IgD-negative memory B cell (primary cell): Measurements from ENCODE around the gene KIAA1191. TPM values are rescaled to one million over a fixed set of nuclear protein-coding genes. Genes with fewer than 3 reads are reported as not detected.

Experiments
- H3K27ac Mint-ChIP-seq, 3 donors: one replicate each; pipeline ENCODE4 v1.8.0; 2020 to 2022; ENCODE audit warnings: mild to moderate bottlenecking in 3 of 3, mixed read lengths in 3 of 3, moderate library complexity in 1 of 3
- H3K27me3 Mint-ChIP-seq: one replicate; pipeline ENCODE4 v1.8.0; 2021; ENCODE audit warnings: mixed read lengths
- H3K36me3 Mint-ChIP-seq: one replicate; pipeline ENCODE4 v1.8.0; 2020; ENCODE audit warnings: mild to moderate bottlenecking, mixed read lengths
- H3K4me1 Mint-ChIP-seq, 3 donors: one replicate each; pipeline ENCODE4 v1.8.0; 2020 to 2022; ENCODE audit warnings: mixed read lengths in 3 of 3, mild to moderate bottlenecking in 1 of 3
- H3K4me3 Mint-ChIP-seq, 4 donors: one replicate each; pipeline ENCODE4 v1.8.0; 2020 to 2022; ENCODE audit warnings: mild to moderate bottlenecking in 4 of 4, mixed read lengths in 4 of 4, moderate library complexity in 3 of 4
- H3K9me3 Mint-ChIP-seq, 3 donors: one replicate each; pipeline ENCODE4 v1.8.0; 2020 to 2021; ENCODE audit warnings: mixed read lengths in 3 of 3, mild to moderate bottlenecking in 1 of 3
- polyA plus RNA-seq: library from polyadenylated mRNA; unstranded; fragments of 300-500 nt; fragmentation: Illumina TruSeq; gene quantifications from one replicate; pipeline ENCODE4 v1.2.3, GENCODE V29; 2021

Gene KIAA1191
- polyA plus RNA-seq, 1 donor from 2014 or later = 45.2 TPM

DNA sequence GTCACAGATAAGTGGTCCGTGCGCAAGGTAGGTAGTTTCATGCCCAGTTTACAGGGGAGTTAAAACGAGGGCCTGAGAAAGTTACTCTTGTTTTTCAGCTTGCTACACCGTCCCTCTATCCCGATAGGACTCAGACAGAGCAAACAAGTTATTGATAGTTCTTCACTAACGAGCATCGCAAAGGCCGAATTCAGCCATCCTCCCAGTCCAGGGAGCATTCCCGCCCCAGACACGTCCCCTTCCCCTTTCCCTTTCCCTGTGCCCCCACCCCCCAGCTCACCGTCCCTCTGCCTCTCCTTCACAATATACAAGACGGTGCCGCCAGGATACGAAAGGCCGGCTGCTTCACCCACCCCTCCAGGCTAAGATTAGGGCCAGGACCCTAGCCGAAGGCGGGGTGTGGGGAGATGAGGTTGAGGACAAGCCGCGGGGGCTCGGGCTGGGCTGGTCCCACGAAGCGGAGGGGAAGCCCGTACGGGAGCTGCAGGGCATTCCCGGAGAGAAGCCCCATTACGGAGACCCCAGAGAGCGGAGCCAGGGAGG lies 599 bp downstream of the KIAA1191 start:
- Mint-ChIP-seq H3K36me3 (no peaks in the 10 kb centered on the region), H3K4me1 (peaks cover 12 to 31% (median 28%) of the 10 kb centered on the region in 3 donors), H3K27me3 (no peaks in the 10 kb centered on the region), H3K9me3 (no peaks in the 10 kb centered on the region), H3K27ac (peak overlapping the region; percentile 83 to 97 (median 97)), H3K4me3 (peak overlapping the region; percentile 91 to 99 (median 99))

DNA sequence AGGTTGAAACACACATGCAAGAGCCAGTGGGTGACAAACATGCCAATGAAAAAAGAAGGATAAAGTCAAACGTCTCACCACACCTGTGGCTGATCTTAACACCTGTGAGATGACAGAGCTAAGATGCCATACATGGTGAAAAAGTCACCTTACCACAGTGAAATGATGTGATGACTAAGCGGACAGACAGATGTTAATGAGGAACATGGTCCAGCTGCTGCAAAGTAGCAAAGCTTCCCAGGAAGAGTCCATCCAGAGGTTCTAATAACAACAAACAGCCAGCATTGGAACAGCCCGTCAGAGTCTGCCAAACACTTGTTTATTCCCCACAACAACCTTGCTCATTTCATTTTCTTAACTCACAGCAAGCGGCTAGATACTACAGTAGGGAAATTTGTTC lies 1.9 kb downstream of the KIAA1191 start:
- no peaks in the 10 kb centered on the region for H3K36me3 Mint-ChIP-seq
- peaks cover 12 to 35% (median 28%) of the 10 kb centered on the region in 3 donors for H3K4me1 Mint-ChIP-seq
- peak overlapping the region in 1 of 3 donors; percentile 63 for H3K27ac Mint-ChIP-seq
- H3K27me3 Mint-ChIP-seq = no peaks in the 10 kb centered on the region
- H3K4me3 Mint-ChIP-seq = peak overlapping the region; percentile 71 to 94 (median 84)
- H3K9me3 Mint-ChIP-seq = no peaks in the 10 kb centered on the region

DNA sequence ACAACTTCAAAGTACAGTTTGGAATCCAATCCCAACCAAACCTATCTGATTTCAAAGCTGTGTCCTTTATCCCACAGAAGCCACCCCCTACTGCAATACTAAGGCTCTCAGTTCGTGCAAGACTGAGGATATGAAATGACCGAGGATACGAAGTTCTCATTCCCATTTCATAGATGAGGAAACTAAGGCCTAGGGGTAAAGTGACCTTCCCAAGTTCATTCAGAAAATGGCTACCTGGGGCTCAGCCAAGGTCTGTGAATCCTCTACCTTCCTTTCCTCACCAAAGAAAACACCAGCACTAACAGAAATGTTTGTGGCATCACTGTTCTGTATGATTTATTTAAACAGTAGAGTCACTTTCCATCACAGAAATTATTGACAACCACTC lies 5.4 kb downstream of the KIAA1191 start:
- no peaks in the 10 kb centered on the region for H3K36me3 Mint-ChIP-seq
- no peak overlapping the region for H3K27ac Mint-ChIP-seq
- peaks cover 7 to 29% (median 26%) of the 10 kb centered on the region in 3 donors for H3K4me1 Mint-ChIP-seq
- no peaks in the 10 kb centered on the region for H3K27me3 Mint-ChIP-seq
- no peaks in the 10 kb centered on the region for H3K9me3 Mint-ChIP-seq
- peak overlapping the region in 1 of 4 donors; percentile 40 for H3K4me3 Mint-ChIP-seq

DNA sequence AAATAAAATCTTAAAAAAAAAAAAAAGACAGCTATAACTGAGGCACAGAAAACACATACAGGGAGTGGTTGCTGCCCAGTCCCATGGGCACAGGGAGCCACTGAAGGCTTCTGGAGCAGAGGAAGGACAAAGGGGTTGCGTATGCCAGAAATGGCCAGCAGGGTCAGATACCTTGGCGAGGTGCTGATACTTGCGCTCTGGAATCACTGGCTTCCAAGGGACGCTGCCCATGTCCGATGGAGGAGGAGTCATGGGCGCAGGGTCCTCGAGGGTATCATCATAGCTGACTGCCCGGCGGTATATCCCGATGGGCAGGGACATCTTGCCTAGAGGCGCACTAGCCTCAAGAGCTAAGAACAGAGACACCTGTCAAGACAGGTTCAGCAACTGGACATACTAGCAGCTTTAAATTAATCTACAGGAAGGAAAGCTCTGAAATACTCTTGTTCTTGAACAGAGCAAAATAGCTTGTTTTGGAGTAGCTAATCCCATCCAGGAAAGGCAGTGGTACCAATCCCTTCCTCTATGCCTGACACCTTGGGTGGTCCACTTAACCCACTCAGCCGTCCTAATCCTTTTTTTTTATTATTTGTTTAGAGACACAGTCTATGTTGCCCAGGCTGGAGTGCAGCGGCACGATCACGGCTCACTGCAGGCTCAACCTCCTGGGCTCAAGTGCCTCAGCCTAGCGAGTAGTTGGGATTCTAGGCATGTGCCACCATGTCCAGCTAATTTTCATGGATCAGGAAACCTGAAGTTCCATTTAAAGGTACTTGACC lies 6.0 kb downstream of the KIAA1191 start:
- no peaks in the 10 kb centered on the region for H3K36me3 Mint-ChIP-seq
- peak overlapping the region in 1 of 4 donors; percentile 40 for H3K4me3 Mint-ChIP-seq
- no peak overlapping the region for H3K27ac Mint-ChIP-seq
- peaks cover 7 to 26% (median 21%) of the 10 kb centered on the region in 3 donors for H3K4me1 Mint-ChIP-seq
- no peaks in the 10 kb centered on the region for H3K27me3 Mint-ChIP-seq
- H3K9me3 Mint-ChIP-seq = no peaks in the 10 kb centered on the region

DNA sequence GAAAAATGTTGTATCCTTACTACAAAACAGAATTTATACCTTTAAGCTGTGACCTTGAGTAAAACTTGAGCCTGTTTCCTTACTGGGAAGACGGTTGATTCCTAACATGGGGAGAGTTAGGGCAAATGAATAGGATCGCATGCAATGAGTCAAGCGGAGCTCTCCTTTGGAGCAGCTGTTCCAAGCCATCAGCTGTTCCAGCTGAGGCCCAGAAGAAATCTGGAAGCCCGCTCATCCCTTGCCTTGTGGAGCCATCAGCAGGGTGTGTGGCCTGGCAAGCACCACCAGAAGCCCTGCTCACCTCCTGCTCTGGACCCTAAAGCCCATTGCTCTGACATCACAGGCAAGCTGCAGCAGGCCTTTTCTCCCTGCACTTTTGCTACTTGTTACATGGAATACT lies 8.0 kb downstream of the KIAA1191 start:
- Mint-ChIP-seq H3K4me1 (peaks cover 2 to 20% (median 15%) of the 10 kb centered on the region in 3 donors), H3K27me3 (no peaks in the 10 kb centered on the region), H3K36me3 (no peaks in the 10 kb centered on the region), H3K9me3 (no peaks in the 10 kb centered on the region), H3K4me3 (no peak overlapping the region), H3K27ac (no peak overlapping the region)

DNA sequence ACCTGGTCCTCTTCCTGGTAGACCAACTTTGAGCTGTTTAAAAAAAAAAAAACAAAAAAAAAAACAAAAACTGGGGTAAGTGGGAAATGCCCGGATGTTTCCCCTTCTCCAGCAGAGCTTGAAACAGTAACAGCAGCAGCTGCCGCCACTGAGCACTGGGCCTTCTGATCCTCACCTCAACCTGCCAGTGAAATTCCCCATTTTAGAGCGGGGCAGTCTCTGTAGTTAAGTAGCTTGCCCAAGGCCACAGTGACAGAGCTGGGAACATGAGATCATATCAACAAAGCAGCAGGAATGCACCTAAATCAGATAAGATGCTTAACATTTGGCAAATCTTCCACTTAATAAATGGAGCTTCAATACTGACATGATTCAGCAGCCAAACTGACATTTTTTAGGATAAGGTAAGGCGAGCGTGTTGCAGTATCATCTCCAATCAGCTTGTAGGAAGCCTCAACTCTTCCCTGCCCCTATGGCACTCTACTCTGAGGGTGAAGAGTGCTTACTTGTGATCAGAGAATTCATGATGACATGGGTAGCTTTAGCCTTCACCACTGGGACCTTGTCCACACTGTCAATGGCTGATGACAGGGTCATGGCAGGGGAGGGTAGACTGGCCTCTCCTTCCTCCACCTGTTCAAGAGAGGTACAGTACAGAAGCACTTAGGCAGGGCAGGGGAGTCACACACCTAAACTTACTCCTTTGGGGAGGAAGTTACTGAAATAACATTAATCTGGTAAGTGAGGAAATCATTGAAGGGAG lies 9.3 kb downstream of the KIAA1191 start:
- no peaks in the 10 kb centered on the region for H3K9me3 Mint-ChIP-seq
- no peak overlapping the region for H3K4me3 Mint-ChIP-seq
- H3K27ac Mint-ChIP-seq = peak overlapping the region in 2 of 3 donors; percentile 25 to 83
- H3K4me1 Mint-ChIP-seq = peaks cover 0 to 14% (median 10%) of the 10 kb centered on the region in 3 donors
- no peaks in the 10 kb centered on the region for H3K27me3 Mint-ChIP-seq
- H3K36me3 Mint-ChIP-seq = no peaks in the 10 kb centered on the region

DNA sequence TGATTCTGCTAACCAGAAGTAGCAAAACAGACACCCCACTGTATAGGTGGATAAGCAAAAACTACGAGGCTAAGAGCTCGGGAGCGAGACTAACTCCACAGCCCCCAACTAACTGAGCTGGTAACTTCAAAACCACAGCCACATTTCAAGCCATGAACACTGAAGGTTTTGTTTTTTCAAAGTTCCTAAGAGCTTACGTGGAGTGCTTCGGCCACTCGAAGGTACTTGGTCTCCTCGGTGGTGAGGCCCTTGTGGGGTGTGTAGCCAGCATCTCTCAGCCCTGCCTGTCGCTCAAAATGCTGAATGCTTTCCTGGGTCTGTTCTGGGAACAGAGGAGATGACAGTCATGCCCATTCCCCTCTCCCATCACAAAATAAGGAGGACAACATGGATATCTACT lies 11.1 kb downstream of the KIAA1191 start:
- H3K27me3 Mint-ChIP-seq = no peaks in the 10 kb centered on the region
- H3K4me1 Mint-ChIP-seq = peaks cover 0 to 14% (median 8%) of the 10 kb centered on the region in 3 donors
- no peaks in the 10 kb centered on the region for H3K9me3 Mint-ChIP-seq
- H3K36me3 Mint-ChIP-seq = no peaks in the 10 kb centered on the region
- no peak overlapping the region for H3K27ac Mint-ChIP-seq
- H3K4me3 Mint-ChIP-seq = no peak overlapping the region

DNA sequence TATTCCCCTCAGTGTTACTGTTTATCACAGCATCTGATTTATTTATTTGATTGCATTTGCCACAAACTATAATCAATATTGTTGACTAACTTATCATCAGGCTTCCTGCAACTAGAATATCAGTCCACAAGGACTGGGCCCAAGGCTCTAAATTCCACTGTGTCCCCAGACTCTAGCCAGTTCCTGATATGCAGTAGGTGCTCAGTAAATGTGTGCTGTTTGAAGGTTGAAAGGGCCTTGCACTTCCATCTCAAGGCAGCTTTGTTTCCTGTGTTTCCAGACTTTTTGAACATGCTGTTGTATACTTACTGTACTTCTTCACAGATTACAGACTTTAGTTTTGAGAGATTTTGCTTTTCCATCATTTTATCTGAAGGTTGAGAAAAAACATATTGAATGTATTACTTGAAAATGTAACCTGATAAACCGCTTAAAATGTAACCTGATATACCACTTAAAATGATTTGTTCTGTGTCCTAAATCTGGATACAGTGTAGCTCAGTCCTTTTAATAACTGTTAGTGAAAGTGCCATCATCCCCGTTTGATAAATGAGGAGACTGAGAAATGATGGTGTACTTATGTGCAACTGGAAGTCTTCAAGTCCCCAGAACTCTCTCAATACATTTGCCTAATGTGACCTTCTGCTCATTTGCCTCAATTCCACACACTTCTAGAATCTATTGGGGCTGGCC lies 18.7 kb downstream of the KIAA1191 start:
- peak overlapping the region in 2 of 3 donors; percentile 18 to 76 for H3K27ac Mint-ChIP-seq
- H3K4me1 Mint-ChIP-seq = no peaks in the 10 kb centered on the region
- no peak overlapping the region for H3K4me3 Mint-ChIP-seq
- no peaks in the 10 kb centered on the region for H3K9me3 Mint-ChIP-seq
- peaks cover 6% of the 10 kb centered on the region for H3K36me3 Mint-ChIP-seq
- no peaks in the 10 kb centered on the region for H3K27me3 Mint-ChIP-seq

DNA sequence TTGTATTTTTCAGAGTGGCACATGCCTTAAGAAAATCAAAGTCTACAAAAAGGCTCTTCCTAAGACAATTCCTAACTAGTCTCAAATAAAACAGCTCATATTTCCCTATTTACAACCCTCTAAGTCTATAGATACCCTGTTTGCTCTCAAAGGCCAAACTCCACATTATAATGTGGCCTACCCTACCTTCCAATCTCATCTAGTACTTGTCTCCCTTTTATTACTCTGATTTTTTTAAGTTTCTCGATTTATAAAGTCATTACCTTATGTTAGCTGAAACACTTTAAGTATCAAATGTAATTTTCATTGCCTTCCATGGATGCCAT lies 19.4 kb downstream of the KIAA1191 start:
- no peaks in the 10 kb centered on the region for H3K4me1 Mint-ChIP-seq
- no peaks in the 10 kb centered on the region for H3K27me3 Mint-ChIP-seq
- H3K36me3 Mint-ChIP-seq = peaks cover 6% of the 10 kb centered on the region
- no peak overlapping the region for H3K27ac Mint-ChIP-seq
- no peaks in the 10 kb centered on the region for H3K9me3 Mint-ChIP-seq
- no peak overlapping the region for H3K4me3 Mint-ChIP-seq

DNA sequence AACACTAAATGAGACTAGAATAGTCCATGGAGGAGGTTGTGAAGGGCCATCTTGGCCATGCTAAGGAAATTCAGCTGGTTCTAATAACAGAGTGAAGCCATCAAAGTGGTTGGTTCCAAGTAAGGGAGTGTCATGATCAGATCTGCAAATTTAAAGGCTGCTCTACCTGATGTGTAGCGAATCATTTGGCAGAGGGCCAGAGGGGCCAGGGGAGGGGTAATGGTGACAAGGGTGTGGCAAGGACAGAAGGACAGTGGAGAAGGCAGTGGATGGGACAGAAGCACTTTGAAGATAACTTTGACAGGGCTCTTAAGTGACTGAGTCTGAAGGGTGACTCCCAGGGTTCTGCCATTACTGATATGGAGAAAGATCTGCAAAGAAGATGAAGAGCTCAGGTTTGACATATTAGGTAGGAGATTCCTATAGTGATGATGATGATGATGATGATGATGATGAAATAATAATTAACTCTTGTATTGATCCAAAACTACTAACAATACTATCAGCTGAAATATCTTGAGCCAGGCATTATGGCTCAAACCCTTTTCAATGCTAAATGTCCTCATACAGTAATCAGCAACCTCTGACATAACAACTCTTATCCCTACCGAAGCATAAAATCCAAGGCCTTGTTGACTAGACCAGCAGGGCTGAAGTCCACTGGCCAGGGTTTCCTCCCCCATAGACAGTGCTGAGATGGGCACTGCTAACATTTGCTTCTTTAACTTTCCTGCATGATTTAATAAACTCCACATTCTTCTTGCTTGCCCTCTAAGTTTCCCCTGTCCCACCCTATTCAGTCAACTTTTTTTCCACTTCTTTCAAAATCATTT lies 20.0 kb downstream of the KIAA1191 start:
- Mint-ChIP-seq H3K36me3 (peaks cover 6% of the 10 kb centered on the region), H3K4me1 (no peaks in the 10 kb centered on the region), H3K27me3 (no peaks in the 10 kb centered on the region), H3K27ac (no peak overlapping the region), H3K9me3 (no peaks in the 10 kb centered on the region), H3K4me3 (no peak overlapping the region)

DNA sequence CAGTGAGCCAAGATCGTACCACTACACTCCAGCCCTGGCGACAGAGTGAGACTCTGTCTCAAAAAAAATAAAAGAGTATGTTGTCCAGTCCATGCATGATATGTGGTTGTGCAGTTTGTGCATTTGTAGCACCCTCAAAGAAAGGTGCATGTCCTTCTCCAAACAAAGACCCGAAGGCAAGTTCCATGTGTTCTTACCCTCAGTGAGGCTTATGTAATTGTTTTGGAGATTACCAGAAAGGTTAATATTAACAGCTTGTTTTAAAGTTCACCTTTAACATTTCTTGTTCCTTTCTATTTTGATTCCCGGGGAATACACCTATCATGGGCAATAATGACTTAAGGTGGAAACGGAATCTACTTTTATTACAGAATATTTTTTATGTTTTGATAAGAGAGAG lies 22.3 kb downstream of the KIAA1191 start:
- Mint-ChIP-seq H3K27me3 (no peaks in the 10 kb centered on the region), H3K36me3 (peaks cover 6% of the 10 kb centered on the region), H3K27ac (peak overlapping the region in 1 of 3 donors; percentile 20)

DNA sequence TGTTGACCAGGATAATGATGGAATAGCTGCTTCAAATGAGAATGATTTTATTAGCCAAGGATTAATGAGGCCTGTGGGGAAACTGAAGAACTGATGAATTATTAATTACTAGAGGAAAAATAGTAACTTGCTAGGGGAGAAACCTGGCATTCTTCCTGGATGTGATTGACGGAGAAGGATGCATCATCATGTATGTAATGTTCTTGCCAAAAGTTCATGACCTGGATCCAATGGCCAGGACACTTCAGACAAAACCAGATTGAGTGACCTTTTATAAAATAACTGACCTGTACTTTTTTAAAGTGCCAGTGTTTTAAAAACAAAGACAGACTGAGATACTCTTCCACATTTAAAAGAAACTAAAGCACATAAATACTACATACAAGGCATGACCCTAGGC lies 23.7 kb downstream of the KIAA1191 start:
- Mint-ChIP-seq H3K9me3 (peaks cover 0 to 7% (median 2%) of the 10 kb centered on the region in 3 donors), H3K36me3 (peaks cover 8% of the 10 kb centered on the region), H3K27me3 (no peaks in the 10 kb centered on the region), H3K4me3 (no peak overlapping the region), H3K4me1 (no peaks in the 10 kb centered on the region), H3K27ac (peak overlapping the region in 1 of 3 donors; percentile 6)

More for the DNA sequence above, 22.3 kb downstream of the KIAA1191 start:
- Mint-ChIP-seq H3K4me1 (no peaks in the 10 kb centered on the region), H3K9me3 (no peaks in the 10 kb centered on the region), H3K4me3 (no peak overlapping the region)

DNA sequence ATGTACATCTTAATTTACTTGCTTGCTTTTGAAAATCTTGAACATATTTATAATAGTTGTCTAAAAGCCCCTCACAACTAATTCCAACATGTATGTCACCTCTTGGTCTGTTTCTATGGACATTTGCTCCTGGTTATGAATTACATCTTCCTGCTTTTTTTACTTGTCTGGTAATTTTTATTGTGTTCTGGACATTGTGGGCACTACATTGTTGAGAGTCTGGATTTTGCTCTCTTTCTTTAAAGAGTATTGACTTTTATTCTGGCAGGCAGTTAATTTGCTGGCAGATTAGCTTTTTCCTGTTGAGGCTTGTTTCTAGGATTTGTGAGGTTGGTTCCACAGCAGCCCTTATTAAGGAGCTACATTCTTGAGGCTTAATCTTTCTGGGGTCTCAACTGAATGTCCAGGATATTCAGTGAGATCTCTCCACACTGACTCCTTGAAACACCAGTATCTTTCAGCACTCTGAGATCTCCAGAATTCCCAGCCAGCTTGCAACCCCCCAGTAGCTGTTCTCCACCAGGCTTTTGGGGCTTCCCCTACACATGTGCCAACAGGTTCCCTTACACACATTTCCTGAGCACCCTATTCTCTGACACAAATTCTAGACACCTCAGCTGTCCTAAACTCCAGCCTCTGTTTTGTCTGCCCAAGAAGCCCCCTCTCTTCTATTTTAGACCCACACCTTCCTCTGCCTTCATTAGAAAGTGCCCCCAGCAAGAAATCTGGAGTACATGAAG lies 27.4 kb downstream of the KIAA1191 start:
- H3K9me3 Mint-ChIP-seq = peaks cover 0 to 7% (median 2%) of the 10 kb centered on the region in 3 donors
- peaks cover 5% of the 10 kb centered on the region for H3K36me3 Mint-ChIP-seq
- H3K27me3 Mint-ChIP-seq = no peaks in the 10 kb centered on the region
- no peak overlapping the region for H3K27ac Mint-ChIP-seq
- H3K4me1 Mint-ChIP-seq = no peaks in the 10 kb centered on the region
- H3K4me3 Mint-ChIP-seq = no peak overlapping the region

DNA sequence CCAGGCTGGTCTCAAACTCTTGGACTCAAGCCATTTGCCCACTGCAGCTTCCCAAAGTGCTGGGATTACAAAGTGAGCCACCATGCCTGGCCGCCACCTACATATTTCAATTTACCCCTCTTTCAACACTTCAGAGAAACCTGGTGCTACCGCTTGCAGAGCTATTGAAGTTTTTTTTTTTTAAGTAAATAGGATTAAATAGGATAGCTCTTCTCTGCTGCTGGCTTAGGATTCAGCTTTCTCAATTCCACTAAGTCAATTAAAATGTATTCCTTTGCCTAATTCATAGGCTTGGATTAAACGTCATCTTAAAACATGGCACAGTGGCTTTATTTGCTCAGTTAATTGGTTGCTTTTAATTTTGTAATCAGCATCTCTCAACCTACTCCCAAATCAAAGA lies 41.0 kb downstream of the KIAA1191 start:
- H3K36me3 Mint-ChIP-seq = peaks cover 4% of the 10 kb centered on the region
- no peaks in the 10 kb centered on the region for H3K27me3 Mint-ChIP-seq
- H3K9me3 Mint-ChIP-seq = no peaks in the 10 kb centered on the region
- H3K4me1 Mint-ChIP-seq = no peaks in the 10 kb centered on the region
- H3K4me3 Mint-ChIP-seq = no peak overlapping the region
- H3K27ac Mint-ChIP-seq = no peak overlapping the region
